GM21786 (cell line): ENCODE results near the gene DDA1.

Experiments used
- ATAC-seq: cut with Tn5 transposase; IDR thresholded peaks from one replicate; pipeline ENCODE4 v1.9.1; 2021; ENCODE audit not compliant: unreplicated experiment

Gene DDA1

DNA sequence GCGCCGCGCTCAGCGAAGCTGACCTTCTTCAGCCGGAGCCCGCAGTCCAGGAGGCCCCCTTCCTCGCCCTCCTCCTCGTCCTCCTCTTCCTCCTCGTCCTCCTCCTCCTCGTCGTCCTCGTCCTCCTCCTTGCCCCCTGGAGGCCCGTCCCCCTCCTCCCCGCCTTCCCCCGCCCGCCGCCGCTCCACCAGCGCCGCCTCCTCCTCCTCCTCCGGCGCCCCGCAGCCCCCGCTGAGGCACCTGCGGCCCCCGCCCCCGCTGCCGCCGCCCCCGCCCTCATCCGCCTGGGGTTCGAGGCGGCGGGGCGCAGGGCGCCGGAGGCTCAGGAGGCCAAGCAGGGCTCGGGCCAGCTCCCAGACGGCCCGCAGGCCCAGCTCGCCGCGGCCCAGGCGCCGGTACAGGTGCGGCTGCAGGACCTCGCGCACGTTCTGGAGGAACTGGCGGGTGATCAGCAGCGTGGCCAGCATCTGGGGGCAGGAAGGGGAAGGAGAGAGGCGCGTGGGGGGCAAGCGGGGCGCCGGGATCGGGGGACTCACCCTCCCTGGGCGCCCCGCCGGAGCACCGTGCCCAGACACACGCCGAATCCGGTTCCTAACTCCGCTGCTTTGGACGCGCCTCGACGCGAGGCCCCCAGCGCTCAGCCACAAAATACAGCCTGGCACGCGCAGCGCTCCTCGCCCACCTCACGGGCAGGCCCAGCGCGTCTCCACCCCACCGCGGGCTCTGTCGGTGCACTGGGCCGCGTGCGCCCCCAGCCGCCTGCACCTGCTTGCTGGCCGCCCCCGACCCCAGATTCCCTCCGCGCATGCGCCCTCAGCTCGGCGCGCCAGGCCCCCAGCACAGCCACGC lies 19.4 kb downstream of the DDA1 start:
- ATAC-seq: no peak

- no peak for ATAC-seq
These were observed 20.3 kb downstream of the DDA1 start for GRCh38 chr19:17329366-17330261.

DNA sequence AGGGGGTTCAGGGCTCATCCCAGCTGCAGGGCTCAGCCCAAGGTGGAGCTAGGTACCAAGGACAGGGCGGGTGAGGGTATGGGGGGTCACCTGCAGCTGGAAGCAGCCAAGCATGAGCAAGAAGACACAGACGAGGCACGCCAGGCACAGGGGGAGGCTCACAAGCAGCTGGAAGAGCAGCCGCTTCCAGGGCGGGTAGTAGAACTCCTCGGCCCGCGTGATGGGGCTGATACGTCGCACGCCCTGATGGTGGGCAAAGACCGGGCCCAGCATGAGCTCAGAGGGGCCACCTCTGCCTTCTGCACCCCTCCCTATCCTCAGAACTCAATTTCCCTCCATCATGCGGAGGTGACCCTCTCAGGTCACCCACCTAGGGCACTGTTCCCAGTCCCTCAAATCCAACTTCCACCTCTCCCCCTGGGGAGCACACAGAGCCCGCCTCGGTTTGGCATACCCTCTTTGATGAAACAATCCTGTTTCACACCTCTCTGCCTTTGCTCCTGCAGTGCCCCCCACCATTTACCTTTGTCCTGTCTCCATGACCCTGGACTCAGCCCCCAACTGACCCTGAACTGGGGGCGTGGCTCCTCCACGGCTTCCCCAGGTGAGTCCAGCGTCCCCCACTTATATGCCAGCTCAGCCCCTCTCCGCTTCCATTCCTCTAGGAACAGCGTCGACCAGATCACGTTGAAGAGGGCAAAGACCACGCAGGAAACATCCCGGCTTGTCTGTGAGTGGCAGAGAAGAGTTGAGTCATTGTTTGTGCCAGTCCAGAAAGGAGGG lies 21.1 kb downstream of the DDA1 start:
- no peak for ATAC-seq

DNA sequence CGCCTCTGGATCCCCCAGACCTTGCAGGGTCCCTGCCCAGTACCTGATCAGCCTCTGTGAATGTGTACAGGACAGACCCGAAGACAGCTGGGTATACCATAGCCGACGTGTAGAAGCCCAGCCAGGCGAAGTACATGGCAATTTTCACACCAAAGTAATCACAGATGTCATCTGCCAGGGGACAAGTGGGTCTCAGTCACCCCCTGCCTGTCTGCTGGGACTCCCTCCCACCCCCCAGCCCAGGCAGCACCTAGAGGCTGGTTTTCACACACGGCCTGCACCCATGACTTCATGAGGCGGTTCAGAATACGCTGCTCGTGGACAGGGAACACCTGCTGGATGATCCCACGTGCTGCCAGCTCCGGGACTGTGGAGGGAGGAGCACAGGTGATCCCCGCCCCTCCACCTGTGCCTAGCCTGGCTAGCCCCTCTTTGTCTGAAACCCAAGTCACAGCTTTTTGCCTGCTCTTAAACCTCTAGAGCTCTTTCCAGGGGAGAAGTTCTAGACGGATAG lies 21.7 kb downstream of the DDA1 start:
- no peak for ATAC-seq

DNA sequence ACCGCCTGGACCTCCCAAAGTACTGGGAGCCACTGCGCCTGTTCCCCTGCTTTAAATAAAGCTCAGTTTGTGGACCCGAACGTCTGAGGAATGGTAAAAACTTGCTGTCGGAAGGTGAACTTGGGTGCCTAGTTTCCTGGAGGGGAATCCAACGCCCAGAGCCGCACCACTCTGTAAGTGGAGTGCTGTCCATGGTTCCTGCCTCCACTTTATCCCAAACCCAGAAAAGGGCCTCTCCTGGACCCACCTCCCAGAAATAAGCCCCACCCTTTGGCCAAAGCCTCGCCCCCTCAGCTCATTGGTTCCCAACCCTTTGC lies 23.0 kb downstream of the DDA1 start:
- ATAC-seq: no peak

DNA sequence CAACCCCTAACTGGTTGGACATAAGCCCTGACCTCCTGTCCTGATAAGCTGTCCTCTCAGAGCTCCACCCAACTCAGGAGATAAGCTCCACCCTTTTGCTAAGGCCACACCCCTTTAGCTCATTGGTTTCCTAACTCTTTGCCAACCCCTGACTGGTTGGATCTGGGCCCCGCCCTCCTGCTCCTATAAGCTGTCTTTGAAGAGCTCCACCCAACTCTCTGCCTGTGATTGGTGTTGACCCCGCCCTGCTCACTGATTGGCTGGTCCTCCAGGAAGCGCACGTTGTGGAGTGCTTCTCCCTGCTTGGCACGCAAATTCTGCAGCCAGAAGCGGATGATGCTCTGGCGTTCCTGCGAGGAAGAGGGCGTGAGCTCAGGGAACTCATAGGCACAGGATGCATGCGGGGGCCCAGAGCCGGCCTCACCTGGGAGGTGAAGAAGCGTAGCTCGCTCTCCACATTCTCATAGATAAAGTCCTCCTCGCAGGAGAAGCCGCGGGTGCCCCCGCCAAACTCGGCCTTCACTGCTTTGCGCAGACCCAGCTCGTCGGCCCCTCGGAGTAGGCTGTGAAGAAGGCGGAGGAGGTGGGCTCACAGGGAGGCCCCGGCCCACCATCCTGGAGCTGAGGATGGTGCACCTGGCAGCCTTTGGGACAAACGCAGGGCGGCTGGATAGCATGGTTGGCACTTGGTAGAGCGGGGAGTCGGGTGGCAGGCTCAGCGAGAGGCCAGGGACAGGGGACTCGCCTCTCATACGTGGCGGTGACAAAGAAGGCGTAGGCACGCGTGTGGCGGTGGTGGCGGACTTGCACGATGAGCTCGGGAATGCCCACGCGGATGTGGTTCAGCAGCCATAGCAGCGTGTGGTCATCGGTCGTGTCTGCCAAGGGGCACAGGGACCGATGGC lies 23.6 kb downstream of the DDA1 start:
- no peak for ATAC-seq

- ATAC-seq: no peak
These were observed 24.4 kb downstream of the DDA1 start for GRCh38 chr19:17333611-17334413.

DNA sequence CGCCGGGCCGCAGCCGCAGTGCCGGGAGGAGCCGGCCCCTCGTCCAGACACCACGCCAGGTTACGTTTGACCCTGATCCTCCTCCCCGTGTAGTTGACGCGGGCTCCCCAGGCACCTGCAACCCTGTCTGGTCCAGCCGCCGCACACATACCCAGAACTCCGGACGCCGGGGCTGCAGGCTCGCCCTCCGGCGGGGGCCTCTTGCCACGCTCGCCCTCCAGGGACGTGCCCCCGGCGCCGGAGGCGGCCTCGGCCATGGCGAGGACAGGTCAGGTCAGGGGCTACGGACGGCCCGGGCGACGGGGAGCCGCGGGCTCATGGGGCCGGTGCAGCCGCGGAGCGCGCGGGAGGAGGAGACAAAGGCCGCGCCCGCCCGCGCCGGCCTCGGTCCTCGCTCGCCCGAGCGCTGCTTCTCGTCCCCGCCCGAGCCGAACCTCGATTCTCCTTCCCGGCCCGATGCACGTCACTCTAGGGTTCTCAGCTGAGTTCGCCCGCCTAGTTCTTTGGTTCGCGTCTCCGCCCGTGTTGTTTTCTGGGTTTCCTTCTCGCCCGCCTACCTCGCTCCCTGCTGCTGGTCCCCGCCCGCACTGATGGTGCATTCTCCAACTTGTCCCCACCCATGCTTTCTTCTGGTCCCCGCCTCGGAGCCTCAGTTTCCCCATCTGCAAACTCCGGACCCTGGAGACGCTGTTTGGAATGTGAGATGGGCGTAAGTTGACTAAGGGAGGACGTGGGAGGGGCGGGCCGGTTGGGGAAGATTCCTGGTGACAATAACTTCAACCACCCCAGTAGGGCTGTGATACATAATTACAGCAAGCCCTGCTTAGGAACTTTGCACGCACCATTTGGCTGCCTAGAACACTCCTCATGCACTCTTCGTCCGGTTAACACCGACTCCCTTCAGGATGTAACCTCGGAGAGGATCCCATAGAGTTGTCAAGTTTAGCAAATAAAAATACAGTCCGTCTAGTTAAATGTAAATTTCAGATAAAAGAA lies 25.3 kb downstream of the DDA1 start, which contains the start of gene ANO8:
Gene ANO8, minus strand, starts transcription at position 442 of the 996 bp plus-strand sequence. Its CDS starts 185 bp downstream, at position 257.
- no peak for ATAC-seq

- ATAC-seq: no peak
These were observed 26.2 kb downstream of the DDA1 start for GRCh38 chr19:17335575-17335974.

DNA sequence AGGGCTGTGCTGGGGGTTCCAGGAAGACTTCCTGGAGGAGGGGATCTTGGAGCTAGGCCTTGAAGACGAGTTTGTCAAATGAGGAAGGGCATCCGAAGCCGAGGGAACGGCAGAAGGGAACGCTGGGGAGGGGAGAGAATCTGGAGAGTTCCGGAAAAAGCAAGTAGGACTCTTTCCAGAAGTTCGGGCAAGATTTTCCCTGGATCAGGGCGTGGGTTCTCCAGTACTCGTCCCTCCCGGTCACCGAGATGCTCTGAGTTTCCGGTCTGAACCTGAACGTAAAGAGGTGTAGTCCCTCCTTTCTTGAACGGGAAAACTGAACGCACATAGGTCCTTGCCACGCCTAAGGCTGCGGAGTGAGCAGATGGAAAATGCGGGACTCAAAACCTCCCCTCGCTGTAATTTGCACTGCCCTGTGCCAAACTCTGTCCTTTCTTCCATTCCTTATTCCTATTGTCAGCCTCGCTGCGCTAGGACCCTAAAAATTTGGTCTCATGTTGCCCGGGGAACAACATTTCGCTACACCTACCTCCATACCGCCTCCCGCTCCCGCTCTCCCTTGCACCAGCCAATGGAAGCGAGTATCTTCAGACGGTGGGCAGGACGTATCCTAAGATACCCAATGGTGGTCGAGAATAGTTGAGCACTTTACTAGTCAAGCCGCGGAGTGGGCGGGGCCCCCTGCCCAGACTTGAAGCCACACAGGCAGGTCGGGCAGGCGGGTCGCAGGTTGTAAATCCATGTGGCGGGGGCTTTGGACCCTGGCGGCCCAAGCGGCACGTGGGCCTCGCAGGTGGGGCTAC lies 27.7 kb downstream of the DDA1 start, which contains the start of gene GTPBP3:
Gene GTPBP3, plus strand, starts transcription at position 682 of the 803 bp plus-strand sequence. Its CDS starts 59 bp downstream, at position 741.
- ATAC-seq: peak; percentile 71

- no peak for ATAC-seq
These were observed 28.5 kb downstream of the DDA1 start for GRCh38 chr19:17337675-17338432.

GRCh38 chr19:17338433-17339078 lies 29.2 kb downstream of the DDA1 start:
- no peak for ATAC-seq

GRCh38 chr19:17339088-17339741 lies 29.9 kb downstream of the DDA1 start:
- no peak for ATAC-seq

DNA sequence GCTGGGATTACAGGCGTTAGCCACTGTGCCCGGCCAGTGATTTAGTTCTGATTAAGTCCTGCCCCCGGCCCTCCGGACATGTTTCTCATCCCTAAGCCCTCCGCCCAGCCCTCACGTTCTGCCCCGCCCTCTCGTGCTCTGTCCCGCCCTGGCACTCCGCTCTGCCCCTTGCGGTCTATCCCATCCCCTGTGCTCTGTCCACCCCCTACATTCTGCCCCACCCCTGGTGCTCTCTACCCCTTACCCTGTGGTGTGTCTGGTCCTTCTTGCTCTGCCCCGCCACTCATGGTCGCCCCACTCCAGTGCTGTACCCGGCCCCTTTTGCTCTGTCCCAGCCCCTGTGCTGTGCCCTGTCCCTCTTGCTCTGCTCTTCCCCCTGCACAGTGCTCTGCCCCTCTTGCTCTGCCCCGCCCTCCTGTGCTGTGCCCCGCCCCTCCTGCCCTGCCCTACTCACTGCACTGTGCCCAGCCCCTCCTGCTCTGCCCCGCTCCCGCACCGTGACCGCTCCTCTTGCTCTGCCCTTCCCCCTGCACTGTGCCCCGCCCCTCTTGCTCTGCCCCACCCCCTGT lies 31.0 kb downstream of the DDA1 start:
- ATAC-seq: no peak

- ATAC-seq: no peak
These were observed 31.6 kb downstream of the DDA1 start for GRCh38 chr19:17340871-17341357.
